HepG2 (cell line): ENCODE measurements around the gene CHRD. TPM values are rescaled to one million over a fixed set of nuclear protein-coding genes. Genes with fewer than 3 reads are reported as not detected.
A peak's percentile ranks its signal among the peaks of the same experiment; 100 is the strongest.

Experiments
- AGO1 ChIP-seq: fragments of 200-400 bp; formaldehyde crosslinking; IDR thresholded peaks from 2 replicates; pipeline ENCODE4 v1.6.1; 2017; ENCODE audit warnings: mild to moderate bottlenecking, low read depth, low read length, moderate library complexity; ENCODE audit not compliant: poor library complexity, severe bottlenecking
- GABPA ChIP-seq, 2 experiments: IDR thresholded peaks; 2 replicates each; pipeline ENCODE4 v1.6.1; 2011 to 2016; ENCODE audit warnings: low read depth in 2 of 2, low read length in 1 of 2, missing biosample characterization in 1 of 2, missing genetic modification characterization in 1 of 2
- HOXD1 ChIP-seq: sonication (generic); formaldehyde crosslinking; IDR thresholded peaks from 2 replicates; pipeline ENCODE4 v1.5.0; 2020; ENCODE audit warnings: missing genetic modification reagents
- IKZF1 ChIP-seq: fragments of 450-650 bp; IDR thresholded peaks from 2 replicates; pipeline ENCODE4 v1.7.1; 2016
- KMT2B ChIP-seq: IDR thresholded peaks from 2 replicates; pipeline ENCODE4 v1.6.1; 2016; ENCODE audit warnings: missing genetic modification reagents, missing compliant biosample characterization
- MXD4 ChIP-seq: IDR thresholded peaks from 2 replicates; pipeline ENCODE4 v1.6.1; 2016; ENCODE audit warnings: mild to moderate bottlenecking, missing biosample characterization, missing genetic modification reagents
- MZF1 ChIP-seq: sonication (generic); formaldehyde crosslinking; IDR thresholded peaks from 2 replicates; pipeline ENCODE4 v1.8.1; 2023; ENCODE audit warnings: mild to moderate bottlenecking, missing genetic modification reagents, borderline replicate concordance
- NAIF1 ChIP-seq: sonication (generic); formaldehyde crosslinking; IDR thresholded peaks from 2 replicates; pipeline ENCODE4 v1.5.0; 2020; ENCODE audit warnings: mild to moderate bottlenecking, missing genetic modification reagents, borderline replicate concordance
- NKX3-1 ChIP-seq: sonication (generic); formaldehyde crosslinking; IDR thresholded peaks from 2 replicates; pipeline ENCODE4 v1.5.0; 2020; ENCODE audit warnings: missing genetic modification reagents
- PRDM10 ChIP-seq: sonication (generic); formaldehyde crosslinking; IDR thresholded peaks from 2 replicates; pipeline ENCODE4 v1.4.0; 2020; ENCODE audit warnings: low read depth, missing genetic modification reagents
- RARA ChIP-seq: IDR thresholded peaks from 2 replicates; pipeline ENCODE4 v1.6.1; 2016; ENCODE audit warnings: missing genetic modification reagents, missing compliant biosample characterization
- RERE ChIP-seq: IDR thresholded peaks from 2 replicates; pipeline ENCODE4 v1.6.1; 2016; ENCODE audit warnings: low read depth, missing genetic modification reagents, missing compliant biosample characterization
- SIX4 ChIP-seq: sonication (generic); formaldehyde crosslinking; IDR thresholded peaks from 2 replicates; pipeline ENCODE4 v1.4.0; 2020; ENCODE audit warnings: missing genetic modification reagents
- WIZ ChIP-seq: sonication (generic); formaldehyde crosslinking; IDR thresholded peaks from 2 replicates; pipeline ENCODE4 v1.5.1; 2020; ENCODE audit warnings: mild to moderate bottlenecking, missing genetic modification reagents
- ZNF263 ChIP-seq: sonication (generic); formaldehyde crosslinking; IDR thresholded peaks from 2 replicates; pipeline ENCODE4 v1.4.0; 2020; ENCODE audit warnings: missing genetic modification reagents
- ZNF629 ChIP-seq: sonication (generic); formaldehyde crosslinking; conservative IDR thresholded peaks from 2 replicates; pipeline ENCODE4 v1.5.0; 2020; ENCODE audit warnings: missing genetic modification reagents
- ZNF670 ChIP-seq: sonication (generic); formaldehyde crosslinking; IDR thresholded peaks from 2 replicates; pipeline ENCODE4 v1.8.0; 2022; ENCODE audit warnings: mild to moderate bottlenecking, missing genetic modification reagents, borderline replicate concordance
- polyA plus RNA-seq, 8 experiments: library from polyadenylated mRNA; depleted of rRNA in 3 of 8; stranded (reverse) in 7 of 8; unstranded in 1 of 8; fragments of >200 nt; fragmentation: Illumina TruSeq in 4 of 8; extraction: Trizol in 4 of 8; gene quantifications; 2 replicates each; pipeline versions ENCODE4 v1.2.1 to v1.2.3, GENCODE V29; 2011 to 2016; ENCODE audit warnings: low read depth in 4 of 8, missing spikeins in 1 of 8, mixed read lengths in 1 of 8; ENCODE audit not compliant: insufficient read depth in 1 of 8
- total RNA-seq, 5 experiments: library from RNA; depleted of rRNA; stranded (reverse); fragments of >200 nt; fragmentation: Illumina TruSeq; extraction: Trizol; gene quantifications; 2 replicates each; pipeline ENCODE4 v1.2.3, GENCODE V29; 2016; ENCODE audit warnings: low read depth in 1 of 5
- TF ChIP-seq, protein P1 (sequence below): sonication (generic); formaldehyde crosslinking; IDR thresholded peaks from 2 replicates; pipeline ENCODE4 v1.5.1; 2020; ENCODE audit warnings: missing genetic modification reagents, mild to moderate bottlenecking, borderline replicate concordance

Gene CHRD
- total and polyA plus RNA-seq, 2 of the 13 experiments (the other 11 are each of a cell fraction or from before 2014, with no cell fraction given): 22.2 to 35.2 TPM

GRCh38 chr3:184362668-184363546 lies 16.9 kb upstream of the CHRD start (continued):
- 0 out of 2 replicates have a peak, but pooled peaks have one; percentile 39 for TF ChIP-seq RERE (CRISPR knock-in tag)
- no peak for TF ChIP-seq GABPA (IDR thresholded peaks at IDR 0.05; ENCODE audit: low read depth, low read length)
- TF ChIP-seq GABPA (CRISPR knock-in tag; IDR thresholded peaks at IDR 0.05; ENCODE audit: low read depth): peak; percentile 98
- TF ChIP-seq RARA: peak; percentile 12; the same call in 1 of the 2 replicates
- TF ChIP-seq WIZ (CRISPR knock-in tag): no peak
- TF ChIP-seq NKX3-1: no peak; the same call in 1 of the 2 replicates
- TF ChIP-seq PRDM10 (CRISPR knock-in tag): no peak
- peak; percentile 91 for TF ChIP-seq AGO1
- TF ChIP-seq NAIF1 (CRISPR knock-in tag): peak; percentile 74
- TF ChIP-seq HOXD1 (CRISPR knock-in tag): no peak
- TF ChIP-seq KMT2B (CRISPR knock-in tag): peak; percentile 71
- TF ChIP-seq ZNF629 (CRISPR knock-in tag): peak; percentile 5; the same call in 1 of the 2 replicates
- TF ChIP-seq ZNF670 (CRISPR knock-in tag): peak; percentile 96
- TF ChIP-seq IKZF1: no peak
- TF ChIP-seq MZF1 (CRISPR knock-in tag): no peak
- TF ChIP-seq MXD4 (CRISPR knock-in tag): peak; percentile 80; the same call in 1 of the 2 replicates
- peak; percentile 24; the same call in 1 of the 2 replicates for TF ChIP-seq ZNF263 (CRISPR knock-in tag)
- TF ChIP-seq, protein P1, sequence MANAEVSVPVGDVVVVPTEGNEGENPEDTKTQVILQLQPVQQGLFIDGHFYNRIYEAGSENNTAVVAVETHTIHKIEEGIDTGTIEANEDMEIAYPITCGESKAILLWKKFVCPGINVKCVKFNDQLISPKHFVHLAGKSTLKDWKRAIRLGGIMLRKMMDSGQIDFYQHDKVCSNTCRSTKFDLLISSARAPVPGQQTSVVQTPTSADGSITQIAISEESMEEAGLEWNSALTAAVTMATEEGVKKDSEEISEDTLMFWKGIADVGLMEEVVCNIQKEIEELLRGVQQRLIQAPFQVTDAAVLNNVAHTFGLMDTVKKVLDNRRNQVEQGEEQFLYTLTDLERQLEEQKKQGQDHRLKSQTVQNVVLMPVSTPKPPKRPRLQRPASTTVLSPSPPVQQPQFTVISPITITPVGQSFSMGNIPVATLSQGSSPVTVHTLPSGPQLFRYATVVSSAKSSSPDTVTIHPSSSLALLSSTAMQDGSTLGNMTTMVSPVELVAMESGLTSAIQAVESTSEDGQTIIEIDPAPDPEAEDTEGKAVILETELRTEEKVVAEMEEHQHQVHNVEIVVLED: peak; percentile 80; the same call in 1 of the 2 replicates
- peak; percentile 53 for TF ChIP-seq SIX4 (CRISPR knock-in tag)
